ENCODE results near the gene ZNF569.
"Not testable (repeated sequence)": the region's sequence is repeated elsewhere in the genome, so short reads cannot be mapped to it uniquely, and the experiment has no call there.

DNA sequence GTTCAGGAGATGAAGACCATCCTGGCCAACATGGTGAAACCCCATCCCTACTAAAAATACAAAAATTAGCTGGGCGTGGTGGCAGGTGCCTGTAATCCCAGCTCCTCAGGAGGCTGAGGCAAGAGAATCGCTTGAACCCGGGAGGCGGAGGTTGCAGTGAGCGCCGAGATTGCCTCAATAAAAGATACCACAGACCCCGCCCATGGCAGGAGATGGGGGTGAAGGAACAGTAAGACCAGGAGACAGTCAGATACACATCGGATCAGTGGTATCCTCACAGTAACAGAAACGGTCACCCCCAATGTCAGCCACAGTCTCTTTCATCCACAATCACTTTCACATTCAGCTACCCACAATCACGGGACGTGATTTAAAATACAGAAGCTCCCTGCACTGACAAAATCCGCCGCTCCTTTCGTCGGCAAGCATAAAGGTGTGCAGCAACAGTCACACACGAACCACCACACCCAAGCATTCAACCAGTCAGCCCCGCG, 96.8 kb downstream of the ZNF569 start:
- TF ChIP-seq, protein P1, sequence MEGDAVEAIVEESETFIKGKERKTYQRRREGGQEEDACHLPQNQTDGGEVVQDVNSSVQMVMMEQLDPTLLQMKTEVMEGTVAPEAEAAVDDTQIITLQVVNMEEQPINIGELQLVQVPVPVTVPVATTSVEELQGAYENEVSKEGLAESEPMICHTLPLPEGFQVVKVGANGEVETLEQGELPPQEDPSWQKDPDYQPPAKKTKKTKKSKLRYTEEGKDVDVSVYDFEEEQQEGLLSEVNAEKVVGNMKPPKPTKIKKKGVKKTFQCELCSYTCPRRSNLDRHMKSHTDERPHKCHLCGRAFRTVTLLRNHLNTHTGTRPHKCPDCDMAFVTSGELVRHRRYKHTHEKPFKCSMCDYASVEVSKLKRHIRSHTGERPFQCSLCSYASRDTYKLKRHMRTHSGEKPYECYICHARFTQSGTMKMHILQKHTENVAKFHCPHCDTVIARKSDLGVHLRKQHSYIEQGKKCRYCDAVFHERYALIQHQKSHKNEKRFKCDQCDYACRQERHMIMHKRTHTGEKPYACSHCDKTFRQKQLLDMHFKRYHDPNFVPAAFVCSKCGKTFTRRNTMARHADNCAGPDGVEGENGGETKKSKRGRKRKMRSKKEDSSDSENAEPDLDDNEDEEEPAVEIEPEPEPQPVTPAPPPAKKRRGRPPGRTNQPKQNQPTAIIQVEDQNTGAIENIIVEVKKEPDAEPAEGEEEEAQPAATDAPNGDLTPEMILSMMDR (IDR thresholded peaks at IDR 0.05) = not testable (repeated sequence)
- TF ChIP-seq POLR2AphosphoS5 (IDR thresholded peaks at IDR 0.05) = not testable (repeated sequence)
- peak in 1 of 2 donors; percentile 92 for TF ChIP-seq POLR2A (IDR thresholded peaks at IDR 0.05)

Measured in sigmoid colon (tissue), 4 donors.